Measurements from ENCODE around the gene SBK2. TPM values are rescaled to one million over a fixed set of nuclear protein-coding genes. Genes with fewer than 3 reads are reported as not detected.

Gene SBK2
- total RNA-seq, 1 donor from 2014 or later, result 4.2 TPM

DNA sequence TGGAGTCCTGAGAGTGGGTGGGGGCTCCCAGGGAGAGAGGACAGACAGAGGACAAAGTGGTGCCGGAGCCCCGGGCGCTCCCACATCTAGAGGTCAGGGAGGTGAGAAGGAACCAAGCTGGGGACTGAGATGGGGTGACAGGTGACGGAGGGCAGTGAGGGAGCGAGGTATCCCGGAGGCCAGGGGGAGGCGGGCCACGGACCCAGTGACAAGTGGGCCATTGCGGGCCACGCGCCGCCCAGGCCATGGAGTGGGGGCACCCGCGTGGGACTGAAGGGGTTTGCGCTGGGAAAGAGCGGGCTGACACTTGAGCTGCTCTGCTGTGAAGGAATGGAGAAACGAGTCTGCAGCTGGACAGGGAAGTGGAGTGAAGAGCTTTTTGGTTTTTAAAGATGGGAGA lies 57.9 kb downstream of the SBK2 start:
- DNase-seq (ENCODE audit: low read depth), result no peak
- Mint-ChIP-seq H3K4me3 (ENCODE audit: unreplicated experiment) (peak overlapping the region; percentile 1), H3K9me3 (ENCODE audit: unreplicated experiment) (no peaks in the 10 kb centered on the region), H3K27me3 (ENCODE audit: low read depth, unreplicated experiment) (no peaks in the 10 kb centered on the region), H3K27ac (ENCODE audit: unreplicated experiment) (peak overlapping the region; percentile 79), H3K36me3 (ENCODE audit: low read depth, unreplicated experiment) (peaks cover 4% of the 10 kb centered on the region), H3K4me1 (ENCODE audit: low read depth, unreplicated experiment) (peaks cover 9% of the 10 kb centered on the region)
- FAIRE-seq, result no peak
- H3K4me2 ChIP-seq (ENCODE audit: low read length), result no peak overlapping the region
- H3K79me2 ChIP-seq (ENCODE audit: insufficient read depth, low read length), result peaks cover 30% of the 10 kb centered on the region
- H3K9me3 ChIP-seq (ENCODE audit: insufficient read depth, low read depth, low read length), result no peaks in the 10 kb centered on the region
- no peaks in the 10 kb centered on the region for H3K36me3 ChIP-seq (ENCODE audit: insufficient read depth, low read length)
- no peak for TF ChIP-seq EZH2 (IDR thresholded peaks at IDR 0.05; ENCODE audit: insufficient read depth, low read length)
- TF ChIP-seq, protein P1, sequence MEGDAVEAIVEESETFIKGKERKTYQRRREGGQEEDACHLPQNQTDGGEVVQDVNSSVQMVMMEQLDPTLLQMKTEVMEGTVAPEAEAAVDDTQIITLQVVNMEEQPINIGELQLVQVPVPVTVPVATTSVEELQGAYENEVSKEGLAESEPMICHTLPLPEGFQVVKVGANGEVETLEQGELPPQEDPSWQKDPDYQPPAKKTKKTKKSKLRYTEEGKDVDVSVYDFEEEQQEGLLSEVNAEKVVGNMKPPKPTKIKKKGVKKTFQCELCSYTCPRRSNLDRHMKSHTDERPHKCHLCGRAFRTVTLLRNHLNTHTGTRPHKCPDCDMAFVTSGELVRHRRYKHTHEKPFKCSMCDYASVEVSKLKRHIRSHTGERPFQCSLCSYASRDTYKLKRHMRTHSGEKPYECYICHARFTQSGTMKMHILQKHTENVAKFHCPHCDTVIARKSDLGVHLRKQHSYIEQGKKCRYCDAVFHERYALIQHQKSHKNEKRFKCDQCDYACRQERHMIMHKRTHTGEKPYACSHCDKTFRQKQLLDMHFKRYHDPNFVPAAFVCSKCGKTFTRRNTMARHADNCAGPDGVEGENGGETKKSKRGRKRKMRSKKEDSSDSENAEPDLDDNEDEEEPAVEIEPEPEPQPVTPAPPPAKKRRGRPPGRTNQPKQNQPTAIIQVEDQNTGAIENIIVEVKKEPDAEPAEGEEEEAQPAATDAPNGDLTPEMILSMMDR (IDR thresholded peaks at IDR 0.05; ENCODE audit: insufficient read depth, low read depth, low read length), result no peak
- no peak overlapping the region for H3K4me3 ChIP-seq (ENCODE audit: insufficient read depth, low read depth, low read length)
- no peak overlapping the region for H3K27ac ChIP-seq (ENCODE audit: low read depth, low read length)
- no peaks in the 10 kb centered on the region for H3K27me3 ChIP-seq (ENCODE audit: insufficient read depth, low read length)
- no peak overlapping the region for H3K9ac ChIP-seq (ENCODE audit: low read length)
- peaks cover 9% of the 10 kb centered on the region for H4K20me1 ChIP-seq (ENCODE audit: insufficient read depth, low read length)
- no peak overlapping the region for H2AFZ ChIP-seq (ENCODE audit: low read depth, low read length)
- peaks cover 18% of the 10 kb centered on the region for H3K4me1 ChIP-seq (ENCODE audit: insufficient read depth, low read length)

Other genes with a start within 250 kb of the SBK2 start
- gene TMEM150B, start 211.8 kb downstream of the SBK2 start, total RNA-seq, result not detected in 2 replicates
- 14.6 and 16.0 TPM in 2 replicates for gene KMT5C, start 197.3 kb downstream of the SBK2 start, total RNA-seq
- 0.50 TPM in 2 replicates for gene COX6B2, start 182.4 kb downstream of the SBK2 start, total RNA-seq
- gene GARIN5B, start 173.9 kb downstream of the SBK2 start, total RNA-seq, result 0.10 and 0.20 TPM in 2 replicates
- 183 and 202 TPM in 2 replicates for gene IL11, start 166.7 kb downstream of the SBK2 start, total RNA-seq
- 2.5 TPM in 2 replicates for gene TMEM190, start 160.3 kb downstream of the SBK2 start, total RNA-seq
- 1.4 and 2.1 TPM in 2 replicates for gene TMEM238, start 152.8 kb downstream of the SBK2 start, total RNA-seq
- 2,006 and 2,072 TPM in 2 replicates for gene RPL28, start 151.2 kb downstream of the SBK2 start, total RNA-seq
- 107 and 116 TPM in 2 replicates for gene UBE2S, start 129.3 kb downstream of the SBK2 start, total RNA-seq
- 0.09 TPM in 1 of 2 replicates, not detected in the other for gene SHISA7, start 93.8 kb downstream of the SBK2 start, total RNA-seq
- 58.8 and 61.6 TPM in 2 replicates for gene ISOC2, start 75.5 kb downstream of the SBK2 start, total RNA-seq
- not detected in 2 replicates for gene C19orf85, start 72.4 kb downstream of the SBK2 start, total RNA-seq
- gene ZNF628, start 60.5 kb downstream of the SBK2 start, total RNA-seq, result 9.9 and 11.9 TPM in 2 replicates
- gene NAT14, start 51.9 kb downstream of the SBK2 start, total RNA-seq, result 68.7 and 71.2 TPM in 2 replicates
- gene SSC5D, start 48.7 kb downstream of the SBK2 start, total RNA-seq, result 46.8 and 66.1 TPM in 2 replicates
- gene SBK3, start 8.4 kb upstream of the SBK2 start, total RNA-seq, result 0.34 and 0.91 TPM in 2 replicates
- gene ZNF579, start 43.7 kb upstream of the SBK2 start, total RNA-seq, result 50.2 and 58.0 TPM in 2 replicates
- gene FIZ1, start 62.4 kb upstream of the SBK2 start, total RNA-seq, result 14.2 and 14.5 TPM in 2 replicates
- gene ZNF524, start 63.2 kb upstream of the SBK2 start, total RNA-seq, result 6.0 and 6.3 TPM in 2 replicates
- gene ZNF865, start 68.5 kb upstream of the SBK2 start, total RNA-seq, result 15.0 and 15.3 TPM in 2 replicates
- 5.0 and 5.3 TPM in 2 replicates for gene ZNF784, start 87.4 kb upstream of the SBK2 start, total RNA-seq
- gene ZNF580, start 103.9 kb upstream of the SBK2 start, total RNA-seq, result 35.8 and 36.6 TPM in 2 replicates
- 28.4 and 30.0 TPM in 2 replicates for gene ZNF581, start 106.5 kb upstream of the SBK2 start, total RNA-seq
- gene CCDC106, start 111.1 kb upstream of the SBK2 start, total RNA-seq, result 12.2 and 12.8 TPM in 2 replicates
- 183 and 194 TPM in 2 replicates for gene U2AF2, start 117.9 kb upstream of the SBK2 start, total RNA-seq
- gene EPN1, start 138.1 kb upstream of the SBK2 start, total RNA-seq, result 145 and 156 TPM in 2 replicates
- gene NLRP9, start 201.3 kb upstream of the SBK2 start, total RNA-seq, result not detected in 2 replicates
- 0.43 TPM in 1 of 2 replicates, not detected in the other for gene RFPL4A, start 222.0 kb upstream of the SBK2 start, total RNA-seq
- not detected in 2 replicates for gene RFPL4AL1, start 232.0 kb upstream of the SBK2 start, total RNA-seq